WTC11 (cell line): Measurements from ENCODE around the gene ZNF614. TPM values are rescaled to one million over a fixed set of nuclear protein-coding genes. Genes with fewer than 3 reads are reported as not detected.
"Not testable (repeated sequence)": the region's sequence is repeated elsewhere in the genome, so short reads cannot be mapped to it uniquely, and the experiment has no call there.

Experiments
- ATAC-seq: fragments of 200-7000 bp; cut with Tn5 transposase; 2 replicates; pipeline ENCODE4 v1.10.0; 2021; ENCODE audit warnings: mild to moderate bottlenecking, moderate library complexity
- CTCF ChIA-PET: fragments of 300-600 bp; sonication (Branson Sonifier 250); formaldehyde crosslinking; loops from one replicate; lab custom pipeline; 2021; ENCODE audit warnings: antibody characterized with exemption; lab: Charles Lee
- POLR2A ChIA-PET: fragments of 350-600 bp; sonication (Branson Sonifier 250); formaldehyde crosslinking; loops from one replicate; lab custom pipeline; 2021; ENCODE audit warnings: antibody characterized with exemption; lab: Charles Lee
- DNase-seq: peaks from one replicate; pipeline ENCODE4 v3.0.0; 2021; ENCODE audit warnings: low spot score
- H3K27ac Mint-ChIP-seq: 2 replicates; pipeline ENCODE4 v1.8.0; 2021; ENCODE audit warnings: mixed read lengths
- H3K27me3 Mint-ChIP-seq: 2 replicates; pipeline ENCODE4 v1.8.0; 2021; ENCODE audit warnings: low read depth, mild to moderate bottlenecking, moderate library complexity, mixed read lengths
- H3K36me3 Mint-ChIP-seq: 2 replicates; pipeline ENCODE4 v1.8.0; 2021; ENCODE audit warnings: mixed read lengths
- H3K4me1 Mint-ChIP-seq: 2 replicates; pipeline ENCODE4 v1.8.0; 2022; ENCODE audit warnings: mixed read lengths
- H3K4me3 Mint-ChIP-seq: 2 replicates; pipeline ENCODE4 v1.8.0; 2021; ENCODE audit warnings: mild to moderate bottlenecking, moderate library complexity, mixed read lengths
- H3K9me3 Mint-ChIP-seq: 2 replicates; pipeline ENCODE4 v1.8.0; 2021; ENCODE audit warnings: mixed read lengths
- AR ChIP-seq: fragments of 250-450 bp; sonication (Bioruptor Pico); IDR thresholded peaks from 2 replicates; pipeline ENCODE4 v1.9.0; 2021; ENCODE audit warnings: mild to moderate bottlenecking
- ATF1 ChIP-seq: sonication (generic); formaldehyde crosslinking; IDR thresholded peaks from 2 replicates; pipeline ENCODE4 v1.8.1; 2023; ENCODE audit warnings: mild to moderate bottlenecking, moderate library complexity, missing genetic modification reagents
- CBFB ChIP-seq: sonication (generic); formaldehyde crosslinking; IDR thresholded peaks from 2 replicates; pipeline ENCODE4 v1.8.1; 2022; ENCODE audit warnings: mild to moderate bottlenecking, low read depth, missing genetic modification reagents
- CTCF ChIP-seq: fragments of 200-600 bp; IDR thresholded peaks from 2 replicates; pipeline ENCODE4 v1.8.0; 2022; ENCODE audit warnings: antibody characterized with exemption
- E2F4 ChIP-seq: sonication (generic); formaldehyde crosslinking; IDR thresholded peaks from 2 replicates; pipeline ENCODE4 v1.8.1; 2022; ENCODE audit warnings: low read depth, mild to moderate bottlenecking, moderate library complexity, missing genetic modification reagents, borderline replicate concordance
- E2F5 ChIP-seq: sonication (generic); formaldehyde crosslinking; IDR thresholded peaks from 2 replicates; pipeline ENCODE4 v1.8.1; 2022; ENCODE audit warnings: mild to moderate bottlenecking, moderate library complexity, missing genetic modification reagents
- ELF4 ChIP-seq: sonication (generic); formaldehyde crosslinking; IDR thresholded peaks from 2 replicates; pipeline ENCODE4 v1.8.1; 2022; ENCODE audit warnings: low read depth, mild to moderate bottlenecking, moderate library complexity, missing genetic modification reagents
- ERG ChIP-seq: fragments of 250-450 bp; sonication (Bioruptor Pico); IDR thresholded peaks from 2 replicates; pipeline ENCODE4 v1.8.0; 2021; ENCODE audit warnings: mild to moderate bottlenecking
- ESRRA ChIP-seq: sonication (generic); formaldehyde crosslinking; IDR thresholded peaks from 2 replicates; pipeline ENCODE4 v1.8.1; 2022; ENCODE audit warnings: mild to moderate bottlenecking, missing genetic modification reagents, borderline replicate concordance
- GABPB1 ChIP-seq: sonication (generic); formaldehyde crosslinking; IDR thresholded peaks from 2 replicates; pipeline ENCODE4 v1.8.1; 2023; ENCODE audit warnings: mild to moderate bottlenecking, missing genetic modification reagents
- HMGA2 ChIP-seq: fragments of 250-450 bp; sonication (Bioruptor Pico); IDR thresholded peaks from 2 replicates; pipeline ENCODE4 v1.4.0; 2021; ENCODE audit warnings: mild to moderate bottlenecking, moderate library complexity
- IRF2 ChIP-seq: sonication (generic); formaldehyde crosslinking; IDR thresholded peaks from 2 replicates; pipeline ENCODE4 v1.8.0; 2022; ENCODE audit warnings: low read depth, missing genetic modification reagents, borderline replicate concordance
- JUN ChIP-seq: sonication (generic); formaldehyde crosslinking; IDR thresholded peaks from 2 replicates; pipeline ENCODE4 v1.8.0; 2023; ENCODE audit warnings: mild to moderate bottlenecking, missing genetic modification reagents
- NFYB ChIP-seq: sonication (generic); formaldehyde crosslinking; conservative IDR thresholded peaks from 2 replicates; pipeline ENCODE4 v1.8.0; 2022; ENCODE audit warnings: low read depth, missing genetic modification reagents
- OVOL2 ChIP-seq: fragments of 250-450 bp; sonication (Bioruptor Pico); IDR thresholded peaks from 2 replicates; pipeline ENCODE4 v1.9.0; 2021; ENCODE audit warnings: mild to moderate bottlenecking, borderline replicate concordance
- PRRX2 ChIP-seq: fragments of 250-450 bp; sonication (Bioruptor Pico); IDR thresholded peaks from 2 replicates; pipeline ENCODE4 v1.8.0; 2021; ENCODE audit warnings: mild to moderate bottlenecking
- SMAD4 ChIP-seq: sonication (generic); formaldehyde crosslinking; IDR thresholded peaks from 2 replicates; pipeline ENCODE4 v1.8.0; 2022; ENCODE audit warnings: mild to moderate bottlenecking, missing genetic modification reagents
- TP53 ChIP-seq: sonication (generic); formaldehyde crosslinking; IDR thresholded peaks from 2 replicates; pipeline ENCODE4 v1.8.1; 2023; ENCODE audit warnings: mild to moderate bottlenecking, missing genetic modification reagents
- ZNF263 ChIP-seq: sonication (generic); formaldehyde crosslinking; IDR thresholded peaks from 2 replicates; pipeline ENCODE4 v1.8.1; 2022; ENCODE audit warnings: low read depth, mild to moderate bottlenecking, moderate library complexity, missing genetic modification reagents
- ZNF317 ChIP-seq: sonication (generic); formaldehyde crosslinking; IDR thresholded peaks from 2 replicates; pipeline ENCODE4 v1.8.1; 2023; ENCODE audit warnings: low read depth, mild to moderate bottlenecking, moderate library complexity, missing genetic modification reagents, borderline replicate concordance
- ZNF396 ChIP-seq: fragments of 250-450 bp; sonication (Bioruptor Pico); IDR thresholded peaks from 2 replicates; pipeline ENCODE4 v1.8.0; 2021; ENCODE audit warnings: mild to moderate bottlenecking, moderate library complexity, borderline replicate concordance
- ZNF671 ChIP-seq: fragments of 250-450 bp; sonication (Bioruptor Pico); IDR thresholded peaks from 2 replicates; pipeline ENCODE4 v1.8.0; 2021; ENCODE audit warnings: mild to moderate bottlenecking
- total RNA-seq: library from RNA; stranded (reverse); gene quantifications from 3 replicates; pipeline ENCODE4 v1.2.3, GENCODE V29; 2021

ZNF614 gene
- total RNA-seq, 1 experiment from 2014 or later, result 19.5 TPM

- H3K4me1 Mint-ChIP-seq, result peaks cover 15% of the 10 kb centered on the region
- no peak for DNase-seq
- no peak overlapping the region for H3K27ac Mint-ChIP-seq
- no peak for ATAC-seq
- ChIA-PET POLR2A (no interaction called here), CTCF (interaction anchor here (1.1 kb wide), 1 partner anchor 199 kb away, joined by 5 read pairs; no protein-coding TSS in a partner anchor)
- no peak for TF ChIP-seq ERG
- TF ChIP-seq ZNF317, result no peak
- no peak for TF ChIP-seq ZNF396 (CRISPR knock-in tag)
- TF ChIP-seq OVOL2 (CRISPR knock-in tag), result no peak
- no peak for TF ChIP-seq ATF1 (CRISPR knock-in tag)
- TF ChIP-seq TP53, result no peak
- no peak overlapping the region for H3K4me3 Mint-ChIP-seq
- no peaks in the 10 kb centered on the region for H3K27me3 Mint-ChIP-seq
- peaks cover 65% of the 10 kb centered on the region for H3K9me3 Mint-ChIP-seq
- peaks cover 75% of the 10 kb centered on the region for H3K36me3 Mint-ChIP-seq
Measured at GRCh38 chr19:51976852-51977251, 51.3 kb downstream of the ZNF614 start.

GRCh38 chr19:51975787-51976186, 52.4 kb downstream of the ZNF614 start:
- H3K27me3 Mint-ChIP-seq, ATAC-seq, DNase-seq, POLR2A ChIA-PET, H3K27ac Mint-ChIP-seq, CTCF ChIA-PET, H3K4me3 Mint-ChIP-seq: not testable (repeated sequence)
- peaks cover 70% of the 10 kb centered on the region for H3K9me3 Mint-ChIP-seq
- H3K4me1 Mint-ChIP-seq, result peaks cover 13% of the 10 kb centered on the region
- peaks cover 80% of the 10 kb centered on the region for H3K36me3 Mint-ChIP-seq

- ChIA-PET CTCF (no interaction called here), POLR2A (no interaction called here)
- H3K36me3 Mint-ChIP-seq, result peaks cover 78% of the 10 kb centered on the region
- DNase-seq (no peak), ATAC-seq (no peak)
- H3K9me3 Mint-ChIP-seq, result peaks cover 63% of the 10 kb centered on the region
- no peak overlapping the region for H3K27ac Mint-ChIP-seq
- H3K4me1 Mint-ChIP-seq, result peaks cover 3% of the 10 kb centered on the region; the same call in 1 of the 2 replicates
- peaks cover 3% of the 10 kb centered on the region for H3K27me3 Mint-ChIP-seq
- no peak overlapping the region for H3K4me3 Mint-ChIP-seq
- no peak for TF ChIP-seq ESRRA
- no peak for TF ChIP-seq E2F4 (CRISPR knock-in tag)
- TF ChIP-seq NFYB (CRISPR knock-in tag), result no peak
- TF ChIP-seq ZNF263 (CRISPR knock-in tag), result no peak
- no peak for TF ChIP-seq AR (CRISPR knock-in tag)
- TF ChIP-seq PRRX2 (CRISPR knock-in tag), result no peak
- TF ChIP-seq JUN, result no peak
- no peak for TF ChIP-seq E2F5 (CRISPR knock-in tag)
- TF ChIP-seq CTCF, result no peak
- TF ChIP-seq IRF2 (CRISPR knock-in tag), result no peak
- no peak for TF ChIP-seq SMAD4 (CRISPR knock-in tag)
- no peak for TF ChIP-seq ELF4 (CRISPR knock-in tag)
- no peak for TF ChIP-seq ZNF671 (CRISPR knock-in tag)
- TF ChIP-seq GABPB1, result no peak
- TF ChIP-seq HMGA2 (CRISPR knock-in tag), result no peak
- TF ChIP-seq CBFB (CRISPR knock-in tag), result no peak
Measured at GRCh38 chr19:51971624-51972023, 56.6 kb downstream of the ZNF614 start.
